ENCODE data around the gene ART3. TPM values are rescaled to one million over a fixed set of nuclear protein-coding genes. Genes with fewer than 3 reads are reported as not detected.

ART3 gene
- total and polyA plus RNA-seq, 7 donors, result 3.0 to 6.4 (median 5.1) TPM; not detected in 2

GRCh38 chr4:76067652-76068286 is 6.7 kb upstream of the ART3 start:
- intact Hi-C loops (cut with DNase I), result loop anchor here (1.0 to 2.0 kb wide), 2 partner anchors 19 to 72 kb away; no protein-coding TSS in a partner anchor
- H3K27ac ChIP-seq, result no peak overlapping the region
- DNase-seq, result peak; percentile 75
- H3K27me3 ChIP-seq, result no peaks in the 10 kb centered on the region
- no peaks in the 10 kb centered on the region for H3K9me3 ChIP-seq
- H3K36me3 ChIP-seq, result no peaks in the 10 kb centered on the region
- TF ChIP-seq EP300 (IDR thresholded peaks at IDR 0.05) (no peak), POLR2AphosphoS5 (IDR thresholded peaks at IDR 0.05) (no peak), POLR2A (IDR thresholded peaks at IDR 0.05) (no peak), CTCF (IDR thresholded peaks at IDR 0.05) (peak; percentile 46 to 77 (median 60))
- peaks cover 0 to 4% (median 0%) of the 10 kb centered on the region in 4 donors for H3K4me1 ChIP-seq
- no peak overlapping the region for H3K4me3 ChIP-seq
- whole genome bisulfite sequencing, 2 donors, result 0% methylated on average over 2 of the region's 2 CpGs

GRCh38 chr4:76072760-76073159 is 1.7 kb upstream of the ART3 start:
- H3K27ac ChIP-seq, result no peak overlapping the region
- H3K27me3 ChIP-seq, result no peaks in the 10 kb centered on the region
- H3K4me3 ChIP-seq, result no peak overlapping the region
- H3K36me3 ChIP-seq, result no peaks in the 10 kb centered on the region
- no peak for TF ChIP-seq POLR2A (IDR thresholded peaks at IDR 0.05)
- no peak for DNase-seq
- WGBS, 2 donors, result 72 to 87% methylated on average over 4 of the region's 4 CpGs
- H3K9me3 ChIP-seq, result no peaks in the 10 kb centered on the region
- H3K4me1 ChIP-seq, result peaks cover 0 to 28% (median 10%) of the 10 kb centered on the region in 4 donors
- intact Hi-C loops (cut with DNase I), result no loop called here

GRCh38 chr4:76074993-76075600 is 588 bp downstream of the ART3 start:
- TF ChIP-seq EP300 (IDR thresholded peaks at IDR 0.05), result no peak
- no peak for TF ChIP-seq POLR2A (IDR thresholded peaks at IDR 0.05)
- TF ChIP-seq CTCF (IDR thresholded peaks at IDR 0.05), result no peak
- TF ChIP-seq POLR2AphosphoS5 (IDR thresholded peaks at IDR 0.05), result no peak
- H3K27me3 ChIP-seq, result no peaks in the 10 kb centered on the region
- H3K9me3 ChIP-seq, result no peaks in the 10 kb centered on the region
- H3K36me3 ChIP-seq, result no peaks in the 10 kb centered on the region
- peaks cover 0 to 28% (median 10%) of the 10 kb centered on the region in 4 donors for H3K4me1 ChIP-seq
- no peak for DNase-seq
- H3K27ac ChIP-seq, result peak overlapping the region in 3 of 4 donors; percentile 7 to 21 (median 11)
- H3K4me3 ChIP-seq, result no peak overlapping the region
- 72 to 76% methylated on average over 4 of the region's 4 CpGs for WGBS, 2 donors
- intact Hi-C loops (cut with DNase I), result no loop called here

- peaks cover 0 to 20% (median 10%) of the 10 kb centered on the region in 4 donors for H3K4me1 ChIP-seq
- no peak for TF ChIP-seq CTCF (IDR thresholded peaks at IDR 0.05)
- no peak for TF ChIP-seq POLR2AphosphoS5 (IDR thresholded peaks at IDR 0.05)
- TF ChIP-seq POLR2A (IDR thresholded peaks at IDR 0.05), result no peak
- no peak for TF ChIP-seq EP300 (IDR thresholded peaks at IDR 0.05)
- no peak overlapping the region for H3K27ac ChIP-seq
- H3K27me3 ChIP-seq, result no peaks in the 10 kb centered on the region
- H3K4me3 ChIP-seq, result no peak overlapping the region
- H3K9me3 ChIP-seq, result no peaks in the 10 kb centered on the region
- intact Hi-C loops (cut with DNase I), result no loop called here
- DNase-seq, result no peak
- no peaks in the 10 kb centered on the region for H3K36me3 ChIP-seq
- 88 to 90% methylated on average over 4 of the region's 4 CpGs for WGBS, 2 donors
These were observed 3.6 kb downstream of the ART3 start for GRCh38 chr4:76078033-76078613.

- no peak overlapping the region for H3K4me3 ChIP-seq
- no peaks in the 10 kb centered on the region for H3K27me3 ChIP-seq
- H3K9me3 ChIP-seq, result no peaks in the 10 kb centered on the region
- H3K4me1 ChIP-seq, result peaks cover 0 to 5% (median 0%) of the 10 kb centered on the region in 4 donors
- no peak for DNase-seq
- intact Hi-C loops (cut with DNase I), result no loop called here
- no peaks in the 10 kb centered on the region for H3K36me3 ChIP-seq
- no peak overlapping the region for H3K27ac ChIP-seq
- TF ChIP-seq EP300 (IDR thresholded peaks at IDR 0.05) (no peak), POLR2A (IDR thresholded peaks at IDR 0.05) (no peak), POLR2AphosphoS5 (IDR thresholded peaks at IDR 0.05) (no peak), CTCF (IDR thresholded peaks at IDR 0.05) (no peak)
- 89 to 91% methylated on average over 3 of the region's 3 CpGs for WGBS, 2 donors
These were observed 9.0 kb downstream of the ART3 start for GRCh38 chr4:76083386-76083988.

Measured in sigmoid colon (tissue), 7 donors.